Measurements from ENCODE around the gene SLCO3A1.

The SLCO3A1 gene

GRCh38 chr15:91973481-91973880, 120.0 kb downstream of the SLCO3A1 start:
- no peak for DNase-seq

DNA sequence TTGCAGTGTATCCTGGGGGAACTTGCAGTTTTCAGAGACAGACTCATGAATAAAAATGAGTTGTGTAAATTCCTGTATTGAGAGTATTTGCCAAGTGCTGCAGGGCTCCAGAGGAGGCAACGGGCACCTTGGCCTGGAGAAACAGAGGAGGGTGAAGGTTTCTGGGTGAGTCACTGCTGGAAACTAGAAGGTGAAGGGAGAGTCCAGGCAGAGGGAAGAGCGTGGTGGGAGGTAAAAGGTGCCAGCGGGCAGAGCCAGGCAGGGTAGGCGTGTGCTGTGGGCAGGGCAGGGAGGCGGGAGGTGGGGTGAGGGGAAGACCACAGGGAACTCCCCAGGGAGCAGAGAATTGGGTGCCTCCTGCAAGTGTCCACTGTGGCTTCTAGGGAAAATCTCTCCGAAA, 120.8 kb downstream of the SLCO3A1 start:
- DNase-seq: no peak

GRCh38 chr15:91975241-91975978, 121.9 kb downstream of the SLCO3A1 start:
- DNase-seq: no peak

GRCh38 chr15:91976966-91977365, 123.5 kb downstream of the SLCO3A1 start:
- no peak for DNase-seq

DNA sequence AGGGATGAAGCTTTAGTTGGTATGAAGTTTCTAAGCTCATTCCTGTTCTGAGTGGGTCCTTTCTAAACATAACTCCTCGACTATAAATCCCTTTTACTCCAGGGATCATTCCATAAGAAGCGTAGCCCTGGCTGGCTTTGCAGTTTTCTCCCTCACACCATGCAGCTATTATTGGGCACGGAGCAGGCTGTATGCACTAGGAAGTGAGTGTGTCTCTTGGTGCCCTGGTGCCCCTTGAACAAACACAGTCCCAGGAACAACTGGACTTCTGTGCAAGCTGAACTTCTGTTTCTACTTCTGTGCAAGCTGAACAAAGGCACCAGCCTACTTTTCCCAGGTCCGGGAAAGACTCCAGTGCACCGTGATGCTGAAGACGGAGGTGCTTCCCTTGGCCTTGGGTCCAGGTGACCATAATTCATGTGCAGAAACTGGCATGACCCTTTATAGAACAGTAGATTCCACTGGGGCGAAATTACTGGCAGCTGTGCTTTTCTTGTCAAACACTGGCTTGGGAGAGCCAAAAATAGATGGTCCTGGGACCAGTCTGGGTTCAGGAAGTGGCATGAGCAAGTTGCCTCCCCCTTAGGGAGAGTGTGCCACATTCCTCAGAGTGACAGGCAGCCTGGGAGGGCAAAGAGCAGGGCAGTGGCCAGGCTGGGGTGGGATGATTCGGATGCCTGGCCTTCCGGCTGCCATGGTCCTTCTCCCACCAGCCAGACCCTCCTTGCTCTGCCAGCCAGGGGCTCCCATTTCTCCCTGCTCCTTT, 127.2 kb downstream of the SLCO3A1 start:
- no peak for DNase-seq

DNA sequence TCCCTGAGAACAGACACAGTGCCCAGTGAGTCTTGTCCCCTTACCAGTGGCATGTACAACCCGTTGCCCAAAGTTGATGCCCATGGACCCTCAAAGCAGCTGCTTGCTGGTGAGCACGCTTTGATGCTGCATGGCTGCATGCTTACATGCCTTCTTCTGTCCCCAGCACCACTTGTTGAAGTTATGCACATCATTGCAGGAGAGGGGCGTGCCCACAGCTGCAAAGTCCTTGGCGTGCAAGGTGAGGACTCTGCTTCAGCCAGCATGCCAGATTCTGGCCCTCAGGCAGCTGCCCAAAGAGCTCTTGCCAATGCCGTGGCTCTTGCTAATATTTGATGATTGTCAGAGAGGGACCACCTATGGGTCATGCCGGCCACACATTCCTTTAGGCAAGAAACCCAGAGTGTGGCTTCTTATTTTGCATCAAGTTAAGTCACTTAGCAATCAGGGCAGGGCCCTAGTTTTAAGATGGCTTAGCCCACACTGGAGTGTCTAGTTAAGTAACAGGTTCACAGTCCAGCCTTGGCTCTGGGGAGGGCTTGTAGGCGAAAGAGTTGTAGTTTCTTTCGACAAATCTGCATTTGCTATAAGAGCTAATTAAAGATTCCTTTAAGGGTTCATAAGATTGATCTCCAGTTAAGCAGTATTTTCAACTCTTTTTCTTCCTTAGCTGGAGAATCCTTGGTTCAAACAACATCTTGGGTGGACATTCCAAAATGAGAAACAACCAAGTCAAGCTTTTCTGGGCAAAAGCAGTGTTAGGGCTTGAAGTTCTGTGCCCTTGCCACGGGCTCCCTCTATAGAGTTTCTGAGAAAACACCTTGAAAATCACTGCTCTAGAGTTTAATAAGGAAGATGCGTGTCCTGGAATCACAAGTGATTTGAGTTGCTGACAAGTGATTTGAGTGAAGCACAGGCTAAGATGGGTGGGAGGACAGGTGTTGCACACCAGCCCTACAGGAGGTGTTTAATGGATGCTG, 128.6 kb downstream of the SLCO3A1 start:
- no peak for DNase-seq

GRCh38 chr15:91983729-91984340, 130.3 kb downstream of the SLCO3A1 start:
- no peak for DNase-seq

DNA sequence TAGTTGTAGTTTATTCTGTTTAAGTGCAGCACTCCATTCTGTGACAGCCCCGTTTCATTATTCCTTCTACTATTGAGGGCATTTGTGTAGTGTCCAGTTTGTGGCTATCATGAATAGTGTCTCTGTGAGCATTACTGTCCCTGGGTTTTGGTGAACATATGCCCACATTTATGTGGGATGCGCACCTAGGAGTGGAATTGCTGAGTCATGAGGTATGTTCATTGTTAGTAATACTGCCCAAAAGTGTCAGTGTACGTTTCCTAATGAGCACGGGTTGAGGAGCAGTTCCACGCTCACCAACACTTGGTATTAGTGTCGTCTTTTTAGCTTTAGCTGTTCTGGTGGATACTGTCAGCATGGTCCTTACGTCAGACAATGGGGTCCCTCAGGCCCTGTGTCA, 131.8 kb downstream of the SLCO3A1 start:
- DNase-seq: no peak

DNA sequence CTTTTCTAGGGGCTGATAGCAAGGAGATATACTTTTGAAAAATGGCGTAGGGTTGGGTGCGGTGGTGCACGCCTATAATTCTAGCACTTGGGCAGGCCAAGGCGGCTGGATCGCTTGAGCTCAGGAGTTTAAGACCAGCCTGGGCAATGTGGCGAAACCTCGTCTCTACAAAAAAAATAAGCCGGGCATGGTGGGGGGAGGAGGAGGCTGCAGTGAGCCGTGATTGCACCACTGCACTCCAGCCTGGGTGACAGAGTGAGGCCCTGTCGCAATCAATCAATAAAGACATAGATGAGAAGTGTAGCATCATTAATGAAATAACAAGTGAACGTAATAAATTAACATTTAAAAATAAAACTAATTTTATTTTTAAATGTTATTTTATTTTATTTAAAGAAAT, 134.6 kb downstream of the SLCO3A1 start:
- no peak for DNase-seq

DNA sequence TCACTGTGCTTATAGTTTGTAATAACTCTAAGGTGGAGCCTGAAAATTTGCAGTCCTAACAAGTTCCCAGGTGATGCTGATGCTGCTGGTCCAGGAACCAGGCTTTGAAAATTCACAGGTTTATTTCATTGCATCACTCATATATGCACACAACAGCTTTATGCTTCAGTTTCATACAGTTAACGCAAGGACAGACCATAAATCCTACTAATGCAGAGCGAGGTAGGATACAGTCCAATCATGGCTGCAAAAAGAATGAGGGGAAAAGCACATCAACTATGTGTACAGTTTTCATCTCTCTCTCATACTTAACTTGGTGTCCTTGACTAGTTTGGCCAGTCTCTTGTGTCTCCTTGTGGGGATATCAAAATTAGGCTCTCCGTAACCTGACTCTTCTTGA, 135.1 kb downstream of the SLCO3A1 start:
- no peak for DNase-seq

- no peak for DNase-seq
Observed at GRCh38 chr15:91989821-91990220, 136.3 kb downstream of the SLCO3A1 start.

GRCh38 chr15:91992945-91993344, 139.4 kb downstream of the SLCO3A1 start:
- DNase-seq: no peak

DNA sequence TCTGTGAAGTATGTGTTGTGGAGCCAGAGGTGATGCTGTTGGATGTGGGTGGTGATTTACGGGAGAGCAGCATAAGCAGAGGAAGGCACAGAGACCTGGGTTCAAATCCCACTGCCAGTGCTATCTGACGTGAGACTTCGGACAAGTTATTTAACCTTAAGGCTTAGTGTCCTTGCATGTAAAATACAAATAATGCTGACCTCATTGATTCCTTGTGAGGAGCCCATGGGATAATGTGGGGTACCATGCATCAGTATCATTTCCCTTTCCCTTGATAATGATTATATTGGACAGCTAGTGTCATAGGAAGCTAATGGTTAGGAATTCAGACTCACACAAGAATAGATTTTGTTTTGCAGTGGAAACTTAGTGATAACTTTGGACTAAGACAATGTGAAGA, 141.6 kb downstream of the SLCO3A1 start:
- DNase-seq: no peak

GRCh38 chr15:91997163-91997562, 143.7 kb downstream of the SLCO3A1 start:
- no peak for DNase-seq

- DNase-seq: no peak
Observed at GRCh38 chr15:92000709-92001108, 147.2 kb downstream of the SLCO3A1 start.

DNA sequence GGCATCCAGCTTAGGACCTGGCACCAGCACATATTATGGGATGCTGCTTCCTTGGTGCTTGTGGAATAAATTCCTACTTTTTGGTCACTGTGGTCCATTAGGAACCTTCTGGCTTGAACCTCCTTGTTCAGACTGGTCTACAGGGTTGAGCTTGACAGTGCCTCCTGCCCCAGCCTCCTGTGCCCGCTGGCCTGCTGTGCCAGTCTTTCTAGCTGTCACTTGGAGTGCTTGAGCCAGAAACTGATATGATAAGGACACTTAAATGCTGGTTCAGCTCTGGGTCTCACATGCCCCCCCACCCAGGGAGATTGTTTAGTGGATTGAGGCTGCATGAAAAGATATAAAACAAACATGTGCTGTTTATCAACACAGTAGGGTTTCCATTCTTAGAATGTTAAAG, 147.8 kb downstream of the SLCO3A1 start:
- DNase-seq: no peak

DNA sequence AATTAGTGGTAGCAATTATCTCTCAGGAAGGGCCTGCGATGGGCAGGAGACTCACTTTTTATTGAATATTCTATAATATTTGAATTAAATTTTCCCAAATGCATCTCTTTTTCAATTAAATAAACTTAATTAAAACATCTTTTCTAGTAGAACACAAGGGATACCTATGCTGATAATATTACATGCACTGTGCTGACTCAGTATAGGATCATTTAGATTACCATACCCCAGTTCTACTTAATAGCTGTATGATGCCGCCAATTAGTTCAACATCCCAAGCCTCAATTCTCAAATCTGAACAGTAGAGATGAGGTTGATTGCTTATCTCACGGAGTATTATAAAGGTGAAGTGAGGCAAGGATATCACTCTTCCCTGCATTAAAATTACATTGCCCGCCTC, 149.2 kb downstream of the SLCO3A1 start:
- DNase-seq: no peak

GRCh38 chr15:92003515-92004067, 150.1 kb downstream of the SLCO3A1 start:
- DNase-seq: no peak

- no peak for DNase-seq
Observed at GRCh38 chr15:92005154-92005553, 151.6 kb downstream of the SLCO3A1 start.

- no peak for DNase-seq
Observed at GRCh38 chr15:92006186-92007028, 152.9 kb downstream of the SLCO3A1 start.

DNA sequence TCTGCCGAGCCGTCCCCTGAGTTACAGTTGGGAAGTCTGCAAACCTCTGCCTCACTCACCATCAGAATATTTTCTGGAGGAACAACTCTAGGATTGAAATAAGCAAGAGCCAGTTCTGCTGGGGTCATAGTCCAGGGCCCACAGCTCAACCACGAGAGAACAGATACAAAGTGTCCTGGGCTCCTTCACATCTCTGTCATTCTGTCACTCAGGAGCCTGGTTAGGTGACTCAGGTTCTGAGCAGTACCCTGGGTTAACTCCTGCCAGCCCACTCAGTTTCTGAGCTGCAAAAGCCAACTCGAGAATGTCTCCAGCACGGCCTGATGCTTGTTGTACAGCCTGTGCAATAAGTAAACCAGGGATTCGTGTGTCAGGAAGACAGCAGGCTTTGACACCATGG, 155.7 kb downstream of the SLCO3A1 start:
- no peak for DNase-seq

Measured in NCI-H2107 (cell line).